ENCODE data around the gene PROK1.

DNA sequence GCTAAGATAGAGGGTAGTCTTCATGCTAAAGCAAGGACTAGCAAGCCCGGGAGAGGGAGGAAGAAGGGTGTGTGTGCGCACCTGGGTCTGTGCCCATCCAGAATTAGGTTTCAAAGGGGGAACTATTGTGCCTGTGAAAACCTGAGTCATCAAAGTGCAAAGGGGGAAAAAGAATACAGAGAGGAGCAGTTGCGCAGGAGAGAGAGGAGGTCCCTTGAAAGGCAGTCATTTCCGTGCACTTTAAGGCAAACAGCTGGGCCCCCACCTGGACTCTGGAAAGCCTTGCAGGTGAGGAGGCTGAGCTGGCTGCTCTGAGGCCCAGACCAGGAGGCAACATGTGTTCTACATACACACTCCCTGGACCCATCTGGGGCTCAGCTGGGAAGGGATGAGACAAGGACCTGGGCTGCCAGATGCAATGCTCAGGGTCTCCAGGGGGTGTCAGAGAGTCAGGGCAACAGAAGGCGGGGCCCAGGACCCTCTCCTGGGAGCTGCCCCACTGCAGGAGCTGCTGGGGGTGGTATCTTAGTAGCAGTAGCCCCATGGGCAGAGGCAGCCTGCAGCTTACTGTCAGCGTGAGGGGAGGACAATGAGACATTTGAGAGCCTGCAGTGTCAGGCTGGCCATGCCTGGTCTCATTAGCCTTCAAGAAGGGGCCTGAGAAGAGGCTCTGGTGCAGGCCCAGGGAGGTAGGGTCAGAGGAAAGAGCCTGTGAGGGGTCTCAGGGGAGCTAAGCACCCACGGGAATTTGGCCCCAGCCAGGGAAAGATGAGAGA, 14.3 kb downstream of the PROK1 start:
- TF ChIP-seq, protein P1, sequence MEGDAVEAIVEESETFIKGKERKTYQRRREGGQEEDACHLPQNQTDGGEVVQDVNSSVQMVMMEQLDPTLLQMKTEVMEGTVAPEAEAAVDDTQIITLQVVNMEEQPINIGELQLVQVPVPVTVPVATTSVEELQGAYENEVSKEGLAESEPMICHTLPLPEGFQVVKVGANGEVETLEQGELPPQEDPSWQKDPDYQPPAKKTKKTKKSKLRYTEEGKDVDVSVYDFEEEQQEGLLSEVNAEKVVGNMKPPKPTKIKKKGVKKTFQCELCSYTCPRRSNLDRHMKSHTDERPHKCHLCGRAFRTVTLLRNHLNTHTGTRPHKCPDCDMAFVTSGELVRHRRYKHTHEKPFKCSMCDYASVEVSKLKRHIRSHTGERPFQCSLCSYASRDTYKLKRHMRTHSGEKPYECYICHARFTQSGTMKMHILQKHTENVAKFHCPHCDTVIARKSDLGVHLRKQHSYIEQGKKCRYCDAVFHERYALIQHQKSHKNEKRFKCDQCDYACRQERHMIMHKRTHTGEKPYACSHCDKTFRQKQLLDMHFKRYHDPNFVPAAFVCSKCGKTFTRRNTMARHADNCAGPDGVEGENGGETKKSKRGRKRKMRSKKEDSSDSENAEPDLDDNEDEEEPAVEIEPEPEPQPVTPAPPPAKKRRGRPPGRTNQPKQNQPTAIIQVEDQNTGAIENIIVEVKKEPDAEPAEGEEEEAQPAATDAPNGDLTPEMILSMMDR (IDR thresholded peaks at IDR 0.05), result no peak
- TF ChIP-seq POLR2A (IDR thresholded peaks at IDR 0.05), result no peak
